Trophoblast cell (in vitro differentiated cells and primary cell): ENCODE results near the gene STAC. TPM values are rescaled to one million over a fixed set of nuclear protein-coding genes. Genes with fewer than 3 reads are reported as not detected.

Source experiments
- DNase-seq, 2 donors: peaks; one replicate each; pipeline ENCODE4 v3.0.0-alpha.2; 2016
- H2AFZ ChIP-seq: 2 replicates; pipeline ENCODE4 v1.6.1; 2013; ENCODE audit warnings: low read length, moderate library complexity, mild to moderate bottlenecking; ENCODE audit not compliant: insufficient read depth, poor library complexity
- H2AK5ac ChIP-seq: 2 replicates; pipeline ENCODE4 v1.6.1; 2013; ENCODE audit warnings: mild to moderate bottlenecking, low read length
- H2BK120ac ChIP-seq: 2 replicates; pipeline ENCODE4 v1.6.1; 2013; ENCODE audit warnings: low read length, mild to moderate bottlenecking, moderate library complexity; ENCODE audit not compliant: insufficient read depth, poor library complexity
- H2BK12ac ChIP-seq: 2 replicates; pipeline ENCODE4 v1.6.1; 2013; ENCODE audit warnings: mild to moderate bottlenecking, low read length, moderate library complexity
- H2BK5ac ChIP-seq: 2 replicates; pipeline ENCODE4 v1.6.1; 2013; ENCODE audit warnings: low read length, low read depth, moderate library complexity, mild to moderate bottlenecking; ENCODE audit not compliant: poor library complexity
- H3K14ac ChIP-seq: 2 replicates; pipeline ENCODE4 v1.6.1; 2013; ENCODE audit warnings: mild to moderate bottlenecking, low read length
- H3K18ac ChIP-seq: 2 replicates; pipeline ENCODE4 v1.6.1; 2013; ENCODE audit warnings: mild to moderate bottlenecking, low read length
- H3K23ac ChIP-seq: 2 replicates; pipeline ENCODE4 v1.6.1; 2013; ENCODE audit warnings: low read length
- H3K27ac ChIP-seq: 2 replicates; pipeline ENCODE4 v1.5.1; 2013; ENCODE audit warnings: low read depth, mild to moderate bottlenecking, inconsistent platforms, low read length, moderate library complexity
- H3K27me3 ChIP-seq: 2 replicates; pipeline ENCODE4 v1.6.1; 2013; ENCODE audit warnings: inconsistent platforms, mild to moderate bottlenecking, low read length, moderate library complexity; ENCODE audit not compliant: insufficient read depth
- H3K36me3 ChIP-seq, 2 experiments: 1 replicate in 1 of 2; 2 replicates in 1 of 2; pipeline ENCODE4 v1.6.1; 2013; ENCODE audit warnings: low read length in 2 of 2, mild to moderate bottlenecking in 2 of 2, moderate library complexity in 1 of 2; ENCODE audit not compliant: insufficient read depth in 2 of 2, control insufficient read depth in 1 of 2
- H3K4ac ChIP-seq: 2 replicates; pipeline ENCODE4 v1.6.1; 2013; ENCODE audit warnings: low read depth, mild to moderate bottlenecking, low read length, moderate library complexity
- H3K4me1 ChIP-seq, 2 experiments: 1 replicate in 1 of 2; 2 replicates in 1 of 2; pipeline ENCODE4 v1.6.1; 2013; ENCODE audit warnings: low read length in 2 of 2, mild to moderate bottlenecking in 2 of 2, moderate library complexity in 1 of 2; ENCODE audit not compliant: insufficient read depth in 2 of 2, control insufficient read depth in 1 of 2
- H3K4me2 ChIP-seq: 2 replicates; pipeline ENCODE4 v1.6.1; 2013; ENCODE audit warnings: inconsistent platforms, mild to moderate bottlenecking, low read length, moderate library complexity
- H3K4me3 ChIP-seq: 2 replicates; pipeline ENCODE4 v1.5.1; 2013; ENCODE audit warnings: mild to moderate bottlenecking, low read depth, low read length, inconsistent platforms
- H3K79me1 ChIP-seq: one replicate; pipeline ENCODE4 v1.6.1; 2013; ENCODE audit warnings: low read length
- H3K79me2 ChIP-seq: 2 replicates; pipeline ENCODE4 v1.6.1; 2013; ENCODE audit warnings: low read length, mild to moderate bottlenecking; ENCODE audit not compliant: control insufficient read depth, insufficient read depth, poor library complexity
- H3K9ac ChIP-seq: 2 replicates; pipeline ENCODE4 v1.6.1; 2013; ENCODE audit warnings: mild to moderate bottlenecking, low read length
- H3K9me3 ChIP-seq: 2 replicates; pipeline ENCODE4 v1.6.1; 2013; ENCODE audit warnings: low read depth, mild to moderate bottlenecking, control low read depth, inconsistent platforms, low read length; ENCODE audit not compliant: insufficient read depth
- H4K12ac ChIP-seq: 2 replicates; pipeline ENCODE4 v1.6.1; 2013; ENCODE audit warnings: low read depth, mild to moderate bottlenecking, low read length, moderate library complexity
- H4K8ac ChIP-seq: 2 replicates; pipeline ENCODE4 v1.6.1; 2013; ENCODE audit warnings: low read depth, mild to moderate bottlenecking, low read length, moderate library complexity
- H4K91ac ChIP-seq: one replicate; pipeline ENCODE4 v1.6.1; 2013; ENCODE audit warnings: low read depth, mild to moderate bottlenecking, low read length, moderate library complexity
- WGBS: extraction: QIAGEN DNeasy Blood & Tissue Kit; methylation state at CpG from one replicate; pipeline ENCODE4 v1.1.7; 2013; ENCODE audit warnings: missing lambda C conversion rate; ENCODE audit not compliant: insufficient read length, insufficient coverage; ENCODE audit errors: extremely low coverage; 5-methylcytosine and 5-hydroxymethylcytosine counted together
- polyA plus RNA-seq: library from polyadenylated mRNA; stranded (reverse); fragments of 200-250 nt; gene quantifications from 2 replicates; pipeline ENCODE4 v1.2.3, GENCODE V29; 2013

Gene STAC, protein sequence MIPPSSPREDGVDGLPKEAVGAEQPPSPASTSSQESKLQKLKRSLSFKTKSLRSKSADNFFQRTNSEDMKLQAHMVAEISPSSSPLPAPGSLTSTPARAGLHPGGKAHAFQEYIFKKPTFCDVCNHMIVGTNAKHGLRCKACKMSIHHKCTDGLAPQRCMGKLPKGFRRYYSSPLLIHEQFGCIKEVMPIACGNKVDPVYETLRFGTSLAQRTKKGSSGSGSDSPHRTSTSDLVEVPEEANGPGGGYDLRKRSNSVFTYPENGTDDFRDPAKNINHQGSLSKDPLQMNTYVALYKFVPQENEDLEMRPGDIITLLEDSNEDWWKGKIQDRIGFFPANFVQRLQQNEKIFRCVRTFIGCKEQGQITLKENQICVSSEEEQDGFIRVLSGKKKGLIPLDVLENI
- 6.8 and 7.4 TPM in 2 replicates for polyA plus RNA-seq

DNA sequence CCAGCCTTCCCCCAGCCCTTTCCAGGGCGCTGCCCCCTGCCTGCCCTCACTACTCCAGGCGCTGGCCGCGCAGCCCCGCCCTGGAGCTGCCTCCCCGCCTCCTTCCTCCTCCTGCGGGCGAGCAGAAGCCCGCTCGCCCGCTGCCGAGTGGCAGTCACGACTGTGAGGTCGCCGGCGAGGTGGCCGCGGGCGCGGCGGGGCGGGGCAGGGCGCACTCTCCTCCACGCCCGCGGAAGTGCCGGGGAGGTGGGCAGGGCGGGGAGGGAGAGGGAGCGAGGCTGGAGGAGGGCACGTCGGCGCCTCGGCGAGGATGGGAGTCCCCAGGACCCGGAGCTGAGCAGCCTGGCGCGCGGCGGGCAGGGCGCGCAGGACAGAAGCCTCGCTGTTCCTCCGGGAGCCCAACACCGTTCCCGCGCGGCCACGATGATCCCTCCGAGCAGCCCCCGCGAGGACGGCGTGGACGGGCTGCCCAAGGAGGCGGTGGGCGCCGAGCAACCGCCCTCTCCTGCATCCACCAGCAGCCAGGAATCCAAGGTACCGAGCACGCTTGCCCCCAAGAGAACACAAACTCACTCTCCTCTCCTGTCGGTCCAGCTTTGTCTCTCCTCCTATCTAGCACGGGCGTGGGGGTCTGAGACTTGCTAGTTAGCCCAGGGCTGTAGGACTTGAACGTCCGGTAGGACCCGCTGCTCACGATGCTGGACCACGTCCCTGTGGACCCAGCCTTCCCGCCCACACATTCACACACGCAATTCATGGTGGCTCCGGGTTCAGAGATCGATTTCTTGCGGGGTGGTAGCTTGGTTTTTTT lies at the start of gene STAC:
Gene STAC, plus strand, starts transcription at position 284 of the 811 bp plus-strand sequence. Its CDS starts 140 bp downstream, at position 424.
- Histone ChIP-seq H2BK5ac (peak within 1 kb of the TSS; percentile 16), H2BK120ac (peak within 1 kb of the TSS; percentile 55), H2AFZ (peak within 1 kb of the TSS; percentile 77), H3K4ac (no peak within 1 kb of the TSS), H3K4me1 (peaks cover 0 to 4% of the 10 kb centered on the region in 2 experiments), H3K27me3 (no peaks in the 10 kb centered on the region), H4K8ac (peak within 1 kb of the TSS; percentile 63), H2AK5ac (peak within 1 kb of the TSS; percentile 24), H3K18ac (peak within 1 kb of the TSS; percentile 22), H3K79me2 (peaks cover 3% of the 10 kb centered on the region), H3K4me2 (peak within 1 kb of the TSS; percentile 100), H3K9ac (peak within 1 kb of the TSS; percentile 54), H4K12ac (peak within 1 kb of the TSS; percentile 35), H3K14ac (peak within 1 kb of the TSS; percentile 38), H2BK12ac (peak within 1 kb of the TSS; percentile 11), H4K91ac (peak within 1 kb of the TSS; percentile 48), H3K23ac (no peak within 1 kb of the TSS), H3K36me3 (no peaks in the 10 kb centered on the region), H3K27ac (no peak within 1 kb of the TSS), H3K9me3 (no peaks in the 10 kb centered on the region), H3K79me1 (peaks cover 4% of the 10 kb centered on the region), H3K4me3 (peak within 1 kb of the TSS; percentile 81)
- no CpG with 5 or more reads among the region's 73 CpGs for WGBS
- DNase-seq: peak in 1 of 2 donors; percentile 22

DNA sequence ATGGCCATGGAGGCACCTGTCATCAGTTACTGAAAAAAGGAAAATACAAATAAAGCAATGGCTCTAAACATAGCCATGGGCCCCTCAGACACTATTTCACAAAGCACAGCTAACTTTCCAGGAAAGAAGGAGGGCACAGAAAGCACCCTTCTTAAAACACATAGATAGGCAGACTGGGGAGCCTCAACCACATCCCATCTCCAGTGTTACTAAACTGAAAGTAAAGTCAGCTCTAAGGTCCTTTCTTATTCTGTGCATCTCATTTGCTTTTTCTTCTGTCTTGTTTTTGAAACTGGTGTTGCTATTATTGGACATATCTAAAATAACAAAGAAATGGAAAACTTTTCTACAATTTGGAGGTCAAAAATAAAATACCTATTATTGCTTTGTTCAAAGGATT lies 48.2 kb upstream of the STAC start:
- Histone ChIP-seq H2BK5ac (no peak overlapping the region), H3K79me2 (no peaks in the 10 kb centered on the region), H3K27ac (no peak overlapping the region), H3K4ac (no peak overlapping the region), H3K23ac (no peak overlapping the region), H3K9me3 (peaks cover 2% of the 10 kb centered on the region), H3K36me3 (no peaks in the 10 kb centered on the region), H3K79me1 (no peaks in the 10 kb centered on the region), H4K8ac (no peak overlapping the region), H3K4me1 (no peaks in the 10 kb centered on the region), H3K9ac (no peak overlapping the region), H4K91ac (no peak overlapping the region), H3K4me2 (no peak overlapping the region), H3K27me3 (no peaks in the 10 kb centered on the region), H3K18ac (no peak overlapping the region), H2BK12ac (no peak overlapping the region), H2BK120ac (no peak overlapping the region), H2AK5ac (no peak overlapping the region), H2AFZ (no peak overlapping the region), H3K14ac (no peak overlapping the region), H4K12ac (no peak overlapping the region), H3K4me3 (no peak overlapping the region)
- no peak for DNase-seq

DNA sequence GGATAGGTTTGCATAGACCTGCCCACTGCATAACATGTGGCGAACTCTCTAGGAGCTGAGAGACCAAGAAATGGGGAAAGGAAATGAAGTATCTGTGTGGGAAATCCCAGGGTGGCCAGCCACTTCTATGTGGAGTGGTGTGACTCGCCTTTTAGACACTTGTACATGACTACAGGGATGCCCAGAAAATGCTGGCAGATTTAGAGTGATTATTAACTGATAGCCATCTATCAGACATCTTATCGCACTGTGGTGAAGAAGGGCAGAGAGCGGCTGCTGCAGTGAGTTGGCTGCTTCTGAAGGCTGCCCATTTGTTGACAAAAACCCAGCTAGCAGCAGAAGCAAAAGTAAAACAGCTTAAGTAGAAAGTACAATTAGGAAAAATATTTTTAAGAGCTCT lies 18.1 kb upstream of the STAC start:
- peaks cover 8% of the 10 kb centered on the region in 2 experiments for H3K4me1 ChIP-seq
- peak overlapping the region; percentile 39 for H3K27ac ChIP-seq
- H4K8ac ChIP-seq: no peak overlapping the region
- peaks cover 5% of the 10 kb centered on the region for H3K79me1 ChIP-seq
- H2BK120ac ChIP-seq: peak overlapping the region; percentile 62
- H3K4ac ChIP-seq: no peak overlapping the region
- no peak overlapping the region for H3K18ac ChIP-seq
- H4K12ac ChIP-seq: no peak overlapping the region
- H3K4me3 ChIP-seq: no peak overlapping the region
- H3K27me3 ChIP-seq: no peaks in the 10 kb centered on the region
- H2AK5ac ChIP-seq: peak overlapping the region; percentile 7
- no peak for DNase-seq
- H3K79me2 ChIP-seq: peaks cover 2% of the 10 kb centered on the region
- H3K14ac ChIP-seq: peak overlapping the region; percentile 14
- H4K91ac ChIP-seq: no peak overlapping the region
- H3K4me2 ChIP-seq: no peak overlapping the region
- no CpG with 5 or more reads among the region's 4 CpGs for WGBS
- H3K9me3 ChIP-seq: no peaks in the 10 kb centered on the region
- H3K36me3 ChIP-seq: no peaks in the 10 kb centered on the region
- no peak overlapping the region for H2BK5ac ChIP-seq
- no peak overlapping the region for H2AFZ ChIP-seq
- H2BK12ac ChIP-seq: peak overlapping the region; percentile 81
- no peak overlapping the region for H3K23ac ChIP-seq
- H3K9ac ChIP-seq: no peak overlapping the region

DNA sequence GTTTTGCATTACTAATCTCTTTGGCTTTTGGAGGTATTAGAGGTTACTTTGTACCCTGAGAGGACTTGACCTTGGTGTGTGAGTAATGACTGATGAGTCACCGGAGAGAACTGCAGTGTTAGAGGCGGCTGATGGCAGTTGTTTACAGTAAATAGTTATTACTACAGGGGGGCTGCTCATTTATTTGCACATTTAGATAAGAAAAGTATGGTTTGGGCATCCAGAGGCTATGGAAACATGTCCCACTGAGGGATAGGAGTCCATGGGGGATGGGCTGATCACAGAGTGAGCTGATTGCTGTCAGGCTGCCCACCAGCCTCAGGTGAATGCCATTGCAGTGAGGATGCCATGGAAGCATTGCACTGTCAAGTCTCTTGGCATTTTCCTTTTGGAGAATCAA lies 17.3 kb upstream of the STAC start:
- Histone ChIP-seq H2BK120ac (no peak overlapping the region), H2AFZ (no peak overlapping the region), H3K4me3 (no peak overlapping the region), H3K18ac (no peak overlapping the region), H4K91ac (no peak overlapping the region), H4K8ac (no peak overlapping the region), H3K4me1 (peaks cover 8% of the 10 kb centered on the region in 2 experiments), H2AK5ac (no peak overlapping the region), H3K36me3 (no peaks in the 10 kb centered on the region), H3K23ac (no peak overlapping the region), H3K9me3 (no peaks in the 10 kb centered on the region), H3K4ac (no peak overlapping the region), H3K79me1 (peaks cover 5% of the 10 kb centered on the region), H3K9ac (no peak overlapping the region), H4K12ac (no peak overlapping the region), H3K27me3 (no peaks in the 10 kb centered on the region), H3K4me2 (peak overlapping the region; percentile 35), H3K79me2 (peaks cover 2% of the 10 kb centered on the region), H3K14ac (no peak overlapping the region), H2BK5ac (peak overlapping the region; percentile 19), H2BK12ac (no peak overlapping the region), H3K27ac (peak overlapping the region; percentile 4)
- no CpG with 5 or more reads among the region's 2 CpGs for WGBS
- peak; percentile 43 to 66 for DNase-seq
